Measurements from ENCODE around the gene TBC1D5. TPM values are rescaled to one million over a fixed set of nuclear protein-coding genes. Genes with fewer than 3 reads are reported as not detected.
"Not testable (repeated sequence)": the region's sequence is repeated elsewhere in the genome, so short reads cannot be mapped to it uniquely, and the experiment has no call there.

The TBC1D5 gene
- total RNA-seq, 2 donors from 2014 or later, result 68.8 to 77.7 TPM

GRCh38 chr3:17638356-17638755, 104.1 kb downstream of the TBC1D5 start:
- no peaks in the 10 kb centered on the region for H3K9me3 ChIP-seq (ENCODE audit: control insufficient read depth, low read length)
- H3K4me3 ChIP-seq (ENCODE audit: low read length), result no peak overlapping the region
- no peak overlapping the region for H3K27ac Mint-ChIP-seq
- no peaks in the 10 kb centered on the region for H3K27me3 Mint-ChIP-seq (ENCODE audit: insufficient read depth)
- no peak for TF ChIP-seq CTCF (conservative IDR thresholded peaks at IDR 0.05)
- H3K4me3 Mint-ChIP-seq, result no peak overlapping the region
- no peaks in the 10 kb centered on the region for H3K36me3 ChIP-seq (ENCODE audit: control insufficient read depth, insufficient read depth, low read length)
- no peaks in the 10 kb centered on the region for H3K27me3 ChIP-seq (ENCODE audit: control insufficient read depth, insufficient read depth, low read length, poor library complexity, severe bottlenecking)
- no peak overlapping the region for H3K27ac ChIP-seq (ENCODE audit: low read depth, low read length)
- H3K36me3 Mint-ChIP-seq (ENCODE audit: low read depth), result peaks cover 3% of the 10 kb centered on the region
- no peak overlapping the region for H3K9ac ChIP-seq (ENCODE audit: extremely low read depth, low read length, poor library complexity, severe bottlenecking)
- H3K4me1 Mint-ChIP-seq, result no peaks in the 10 kb centered on the region
- DNase-seq, result no peak
- H3K9me3 Mint-ChIP-seq, result no peaks in the 10 kb centered on the region
- no peaks in the 10 kb centered on the region for H3K4me1 ChIP-seq (ENCODE audit: control insufficient read depth, insufficient read depth, low read length)

- not testable (repeated sequence) for H3K36me3 ChIP-seq (ENCODE audit: control insufficient read depth, insufficient read depth, low read length); H3K9me3 Mint-ChIP-seq; DNase-seq; H3K27ac Mint-ChIP-seq; H3K27me3 ChIP-seq (ENCODE audit: control insufficient read depth, insufficient read depth, low read length, poor library complexity, severe bottlenecking); H3K9me3 ChIP-seq (ENCODE audit: control insufficient read depth, low read length); H3K4me1 Mint-ChIP-seq; H3K4me3 Mint-ChIP-seq; H3K4me1 ChIP-seq (ENCODE audit: control insufficient read depth, insufficient read depth, low read length); H3K27me3 Mint-ChIP-seq (ENCODE audit: insufficient read depth); H3K4me3 ChIP-seq (ENCODE audit: low read length); H3K36me3 Mint-ChIP-seq (ENCODE audit: low read depth); H3K9ac ChIP-seq (ENCODE audit: extremely low read depth, low read length, poor library complexity, severe bottlenecking); H3K27ac ChIP-seq (ENCODE audit: low read depth, low read length)
- WGBS, 2 experiments (ENCODE audit: insufficient coverage in 1 of 2, insufficient read length in 1 of 2), result 77 to 93% methylated on average over 2 of the region's 2 CpGs
Observed at GRCh38 chr3:17635675-17636074, 106.8 kb downstream of the TBC1D5 start.

GRCh38 chr3:17634964-17635363, 107.5 kb downstream of the TBC1D5 start:
- Histone ChIP-seq H3K27me3 (ENCODE audit: control insufficient read depth, insufficient read depth, low read length, poor library complexity, severe bottlenecking) (no peaks in the 10 kb centered on the region), H3K4me3 (ENCODE audit: low read length) (no peak overlapping the region), H3K4me1 (ENCODE audit: control insufficient read depth, insufficient read depth, low read length) (no peaks in the 10 kb centered on the region), H3K36me3 (ENCODE audit: control insufficient read depth, insufficient read depth, low read length) (no peaks in the 10 kb centered on the region), H3K9me3 (ENCODE audit: control insufficient read depth, low read length) (no peaks in the 10 kb centered on the region), H3K27ac (ENCODE audit: low read depth, low read length) (no peak overlapping the region), H3K9ac (ENCODE audit: extremely low read depth, low read length, poor library complexity, severe bottlenecking) (no peak overlapping the region)
- DNase-seq, result no peak
- H3K9me3 Mint-ChIP-seq, result no peaks in the 10 kb centered on the region
- H3K36me3 Mint-ChIP-seq (ENCODE audit: low read depth), result peaks cover 3% of the 10 kb centered on the region
- H3K27ac Mint-ChIP-seq, result no peak overlapping the region
- TF ChIP-seq CTCF (conservative IDR thresholded peaks at IDR 0.05), result no peak
- H3K4me3 Mint-ChIP-seq, result no peak overlapping the region
- no peaks in the 10 kb centered on the region for H3K27me3 Mint-ChIP-seq (ENCODE audit: insufficient read depth)
- H3K4me1 Mint-ChIP-seq, result peaks cover 3% of the 10 kb centered on the region

DNA sequence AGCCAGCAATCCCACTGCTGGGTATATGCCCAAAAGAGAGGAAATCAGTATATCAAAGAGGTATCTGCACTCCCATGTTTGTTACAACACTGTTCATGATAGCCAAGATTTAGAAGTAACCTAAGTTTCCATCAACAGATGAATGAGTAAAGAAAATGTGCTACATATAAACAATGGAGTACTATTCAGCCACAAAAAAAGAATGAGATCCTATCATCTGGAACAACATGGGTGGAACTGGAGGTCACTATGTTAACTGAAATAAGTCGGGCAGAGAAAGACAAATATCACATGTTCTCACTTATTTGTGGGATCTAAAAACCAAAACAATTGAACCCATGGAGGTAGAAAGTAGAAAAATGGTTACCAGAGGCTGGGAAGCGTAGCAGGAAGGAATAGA, 108.2 kb downstream of the TBC1D5 start:
- H3K27ac ChIP-seq (ENCODE audit: low read depth, low read length), result no peak overlapping the region
- H3K36me3 ChIP-seq (ENCODE audit: control insufficient read depth, insufficient read depth, low read length), result no peaks in the 10 kb centered on the region
- Mint-ChIP-seq H3K4me3 (no peak overlapping the region), H3K27me3 (ENCODE audit: insufficient read depth) (no peaks in the 10 kb centered on the region), H3K27ac (no peak overlapping the region), H3K4me1 (peaks cover 3% of the 10 kb centered on the region), H3K36me3 (ENCODE audit: low read depth) (peaks cover 3% of the 10 kb centered on the region), H3K9me3 (no peaks in the 10 kb centered on the region)
- H3K4me3 ChIP-seq (ENCODE audit: low read length), result no peak overlapping the region
- H3K9me3 ChIP-seq (ENCODE audit: control insufficient read depth, low read length), result no peaks in the 10 kb centered on the region
- WGBS, 2 experiments (ENCODE audit: insufficient coverage in 1 of 2, insufficient read length in 1 of 2), result 100% methylated on average over 1 to 2 of the region's 2 CpGs
- no peaks in the 10 kb centered on the region for H3K27me3 ChIP-seq (ENCODE audit: control insufficient read depth, insufficient read depth, low read length, poor library complexity, severe bottlenecking)
- TF ChIP-seq CTCF (conservative IDR thresholded peaks at IDR 0.05), result no peak
- H3K9ac ChIP-seq (ENCODE audit: extremely low read depth, low read length, poor library complexity, severe bottlenecking), result no peak overlapping the region
- DNase-seq, result no peak
- H3K4me1 ChIP-seq (ENCODE audit: control insufficient read depth, insufficient read depth, low read length), result no peaks in the 10 kb centered on the region
